Measurements from ENCODE around the gene TOLLIP.

DNA sequence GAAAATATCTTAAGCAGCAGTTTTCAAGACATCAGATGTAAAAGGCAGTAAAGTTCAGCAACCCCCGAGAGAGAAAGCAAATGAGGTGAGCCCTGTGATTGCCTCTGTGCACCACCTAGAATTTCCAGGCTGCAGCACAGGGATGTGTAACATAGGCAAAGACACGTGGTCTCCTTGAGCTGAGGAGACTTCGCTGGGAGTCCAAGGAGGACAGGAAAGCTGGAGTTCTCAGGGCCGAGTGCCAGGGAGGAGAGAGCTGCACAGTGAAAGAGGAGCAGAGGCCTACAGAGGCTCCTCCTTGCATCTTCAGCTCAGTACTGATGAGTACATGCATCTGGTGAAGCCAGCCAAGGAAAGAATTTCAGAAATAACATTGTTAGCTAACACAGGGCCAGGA, 17.6 kb upstream of the TOLLIP start:
- TF ChIP-seq, protein P1, sequence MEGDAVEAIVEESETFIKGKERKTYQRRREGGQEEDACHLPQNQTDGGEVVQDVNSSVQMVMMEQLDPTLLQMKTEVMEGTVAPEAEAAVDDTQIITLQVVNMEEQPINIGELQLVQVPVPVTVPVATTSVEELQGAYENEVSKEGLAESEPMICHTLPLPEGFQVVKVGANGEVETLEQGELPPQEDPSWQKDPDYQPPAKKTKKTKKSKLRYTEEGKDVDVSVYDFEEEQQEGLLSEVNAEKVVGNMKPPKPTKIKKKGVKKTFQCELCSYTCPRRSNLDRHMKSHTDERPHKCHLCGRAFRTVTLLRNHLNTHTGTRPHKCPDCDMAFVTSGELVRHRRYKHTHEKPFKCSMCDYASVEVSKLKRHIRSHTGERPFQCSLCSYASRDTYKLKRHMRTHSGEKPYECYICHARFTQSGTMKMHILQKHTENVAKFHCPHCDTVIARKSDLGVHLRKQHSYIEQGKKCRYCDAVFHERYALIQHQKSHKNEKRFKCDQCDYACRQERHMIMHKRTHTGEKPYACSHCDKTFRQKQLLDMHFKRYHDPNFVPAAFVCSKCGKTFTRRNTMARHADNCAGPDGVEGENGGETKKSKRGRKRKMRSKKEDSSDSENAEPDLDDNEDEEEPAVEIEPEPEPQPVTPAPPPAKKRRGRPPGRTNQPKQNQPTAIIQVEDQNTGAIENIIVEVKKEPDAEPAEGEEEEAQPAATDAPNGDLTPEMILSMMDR (IDR thresholded peaks at IDR 0.05), result no peak
- no peak for TF ChIP-seq POLR2A (IDR thresholded peaks at IDR 0.05)

Data from right lobe of liver (tissue), 4 donors.